Activated T-helper 2 cell treated with anti-CD3 and anti-CD28 coated beads, Interferon-gamma antibody, Interleukin-2, Interleukin-4, amounts not matched to agents 10 μg/mL and 5 μg/mL and 100 μg/mL, durations not matched to agents 14 hours and 24 hours and 36 hours (primary cell): ENCODE results near the gene SLC37A1. TPM values are rescaled to one million over a fixed set of nuclear protein-coding genes. Genes with fewer than 3 reads are reported as not detected.
A peak's percentile ranks its signal among the peaks of the same experiment; 100 is the strongest.

Experiments
- DNase-seq: peaks from one replicate; pipeline ENCODE4 v3.0.0; 2021; ENCODE audit warnings: low spot score
- H3K27ac Mint-ChIP-seq: one replicate; pipeline ENCODE4 v1.8.0; 2021; ENCODE audit warnings: mixed read lengths
- H3K27me3 Mint-ChIP-seq: one replicate; pipeline ENCODE4 v1.8.0; 2021; ENCODE audit warnings: low read depth, mixed read lengths
- H3K36me3 Mint-ChIP-seq: one replicate; pipeline ENCODE4 v1.8.0; 2021; ENCODE audit warnings: low read depth, mixed read lengths
- H3K4me1 Mint-ChIP-seq: one replicate; pipeline ENCODE4 v1.8.0; 2021; ENCODE audit warnings: low read depth, mixed read lengths
- H3K4me3 Mint-ChIP-seq: one replicate; pipeline ENCODE4 v1.8.0; 2021; ENCODE audit warnings: low read depth, mild to moderate bottlenecking, moderate library complexity, mixed read lengths
- H3K9me3 Mint-ChIP-seq: one replicate; pipeline ENCODE4 v1.8.0; 2021; ENCODE audit warnings: mixed read lengths
- intact Hi-C: fragments of 100-400 bp; cut with micrococcal nuclease; formaldehyde crosslinking; loops from one replicate; pipeline ENCODE4 v1.15.1; 2023
- total RNA-seq: library from RNA; stranded (reverse); gene quantifications from 2 replicates; pipeline ENCODE4 v1.2.3, GENCODE V29; 2022

The SLC37A1 gene
- total RNA-seq, 1 donor from 2014 or later, result 22.3 TPM

DNA sequence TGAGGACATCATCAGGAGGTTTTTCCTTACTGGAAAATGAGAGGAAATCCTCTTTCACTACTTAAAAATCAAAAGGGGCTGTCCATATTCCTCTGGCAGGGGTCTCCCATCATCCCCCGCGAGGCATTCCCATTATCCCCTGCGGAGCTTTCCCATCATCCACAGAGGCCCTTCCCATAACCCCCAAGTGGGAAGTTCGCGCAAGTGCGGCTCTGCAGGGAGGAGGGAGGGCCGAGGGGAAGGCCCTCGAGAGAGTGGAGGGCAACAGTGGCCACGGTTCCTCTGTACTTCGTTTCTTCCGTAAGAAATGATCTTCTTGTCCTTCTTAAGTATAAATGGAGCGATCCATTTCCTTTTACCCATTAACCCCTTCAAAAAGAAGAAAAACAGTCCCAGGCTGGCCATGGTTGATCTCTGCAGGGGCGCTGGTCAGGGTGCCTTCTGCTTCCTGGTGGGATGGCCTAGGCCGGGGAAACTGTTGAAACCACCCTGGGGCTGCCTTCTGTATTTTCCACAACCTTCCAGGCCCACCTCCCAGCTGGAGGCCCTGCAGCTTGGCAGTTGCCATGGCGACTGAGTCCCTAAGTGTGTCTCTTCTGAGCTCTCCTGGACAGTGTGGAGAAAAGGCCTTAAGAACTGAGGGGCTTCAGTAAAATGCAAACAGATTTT, 14.1 kb upstream of the SLC37A1 start:
- DNase-seq, result no peak
- intact Hi-C loops, result no loop called here
- no peak overlapping the region for H3K27ac Mint-ChIP-seq
- peaks cover 18% of the 10 kb centered on the region for H3K4me1 Mint-ChIP-seq
- no peaks in the 10 kb centered on the region for H3K36me3 Mint-ChIP-seq
- H3K9me3 Mint-ChIP-seq, result no peaks in the 10 kb centered on the region
- H3K4me3 Mint-ChIP-seq, result no peak overlapping the region
- peaks cover 23% of the 10 kb centered on the region for H3K27me3 Mint-ChIP-seq

DNA sequence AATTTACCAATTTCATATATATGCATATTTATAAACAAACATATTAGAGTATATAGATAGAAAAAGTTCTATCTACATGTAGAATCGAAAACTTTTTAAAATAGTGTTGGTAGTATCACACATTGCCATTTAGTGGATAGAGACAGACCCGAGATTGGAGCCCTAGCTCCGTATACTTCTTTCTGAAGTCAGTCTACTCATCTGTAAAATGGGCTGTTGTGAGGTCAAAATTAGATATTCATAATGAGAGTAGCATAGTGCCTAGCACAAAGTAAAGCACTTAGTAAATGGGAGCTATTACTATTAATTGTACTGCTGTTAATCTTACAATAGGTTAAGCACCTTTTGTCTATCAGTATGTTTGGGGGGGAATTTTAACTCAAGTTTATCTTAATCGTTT, 13.4 kb upstream of the SLC37A1 start:
- Mint-ChIP-seq H3K4me3 (no peak overlapping the region), H3K27me3 (peaks cover 26% of the 10 kb centered on the region), H3K9me3 (no peaks in the 10 kb centered on the region), H3K36me3 (no peaks in the 10 kb centered on the region), H3K4me1 (peaks cover 18% of the 10 kb centered on the region), H3K27ac (no peak overlapping the region)
- DNase-seq, result no peak
- intact Hi-C loops, result no loop called here

DNA sequence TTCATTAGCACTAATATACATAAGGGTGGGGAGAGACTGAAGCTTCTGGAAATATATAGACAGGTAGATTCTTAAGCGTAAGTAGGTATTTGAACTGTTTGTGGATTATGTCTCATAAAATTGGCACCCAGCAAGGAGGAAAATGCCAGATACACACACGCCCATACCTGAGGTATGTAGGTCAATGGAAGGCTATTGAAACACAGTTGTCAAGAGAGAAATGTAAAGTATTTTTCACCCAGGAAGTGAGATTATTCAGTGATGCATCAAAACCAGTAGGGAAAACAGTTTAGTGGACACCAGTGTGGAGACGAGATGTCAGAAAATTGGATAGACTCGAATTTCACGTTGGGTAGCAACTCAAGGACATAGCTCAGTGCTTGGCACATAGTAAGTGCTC, 12.9 kb upstream of the SLC37A1 start:
- Mint-ChIP-seq H3K27me3 (peaks cover 30% of the 10 kb centered on the region), H3K9me3 (no peaks in the 10 kb centered on the region), H3K27ac (no peak overlapping the region), H3K4me1 (peaks cover 14% of the 10 kb centered on the region), H3K4me3 (no peak overlapping the region), H3K36me3 (no peaks in the 10 kb centered on the region)
- intact Hi-C loops, result no loop called here
- DNase-seq, result no peak

DNA sequence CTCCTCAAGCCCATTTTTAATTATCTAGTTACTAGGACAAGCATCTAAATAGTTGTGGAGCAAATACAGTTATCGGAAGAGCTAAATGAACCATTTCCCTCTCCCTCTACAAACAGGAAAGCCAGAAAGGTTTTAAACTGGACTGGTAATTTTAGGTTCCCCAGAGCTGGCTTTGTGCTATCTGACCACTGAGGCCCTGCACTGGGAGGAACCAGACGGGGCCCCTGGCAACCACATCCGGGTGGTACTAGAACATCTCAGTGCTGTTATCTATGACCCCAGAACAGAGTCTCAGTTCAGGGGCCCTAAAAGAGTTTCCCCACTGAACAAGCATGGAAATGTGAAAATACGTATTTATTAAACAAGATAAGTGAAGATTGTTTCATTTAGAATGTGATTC, 9.9 kb upstream of the SLC37A1 start:
- Mint-ChIP-seq H3K27ac (no peak overlapping the region), H3K27me3 (peaks cover 37% of the 10 kb centered on the region), H3K9me3 (no peaks in the 10 kb centered on the region), H3K4me1 (peaks cover 5% of the 10 kb centered on the region), H3K4me3 (no peak overlapping the region), H3K36me3 (no peaks in the 10 kb centered on the region)
- DNase-seq, result no peak
- intact Hi-C loops, result no loop called here

DNA sequence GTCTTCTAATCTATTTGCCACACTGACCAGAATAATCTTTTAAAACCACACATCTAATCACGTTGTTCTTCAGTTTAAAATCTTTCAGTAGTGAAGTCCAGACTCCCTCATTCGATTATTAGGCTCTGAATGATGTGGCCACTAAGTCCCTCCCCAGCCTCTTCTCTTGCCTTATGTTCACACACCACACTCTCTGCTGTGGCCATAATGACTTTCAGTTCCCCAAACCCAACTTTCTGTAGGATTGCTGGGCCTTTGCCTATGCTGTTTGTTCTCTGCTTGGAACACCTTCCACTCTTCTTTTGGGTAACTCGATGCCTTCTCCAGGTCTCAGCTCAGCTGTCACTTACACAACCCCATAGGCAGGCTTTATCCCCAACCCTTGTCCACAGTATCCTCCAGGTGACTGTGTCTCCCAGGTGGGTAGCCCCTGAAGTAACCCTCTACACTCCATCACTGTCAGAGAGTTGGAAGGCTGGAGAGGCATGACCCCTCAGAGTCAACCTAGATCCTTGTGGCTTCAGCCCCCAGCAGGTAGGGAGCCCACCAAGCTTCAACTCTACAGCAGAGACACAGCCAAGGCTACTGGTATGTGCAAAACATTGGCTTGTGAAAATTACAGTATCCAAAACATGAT, 8.4 kb upstream of the SLC37A1 start:
- Mint-ChIP-seq H3K9me3 (no peaks in the 10 kb centered on the region), H3K4me1 (peaks cover 5% of the 10 kb centered on the region), H3K4me3 (no peak overlapping the region), H3K27me3 (peaks cover 45% of the 10 kb centered on the region), H3K36me3 (no peaks in the 10 kb centered on the region), H3K27ac (no peak overlapping the region)
- intact Hi-C loops, result no loop called here
- no peak for DNase-seq

DNA sequence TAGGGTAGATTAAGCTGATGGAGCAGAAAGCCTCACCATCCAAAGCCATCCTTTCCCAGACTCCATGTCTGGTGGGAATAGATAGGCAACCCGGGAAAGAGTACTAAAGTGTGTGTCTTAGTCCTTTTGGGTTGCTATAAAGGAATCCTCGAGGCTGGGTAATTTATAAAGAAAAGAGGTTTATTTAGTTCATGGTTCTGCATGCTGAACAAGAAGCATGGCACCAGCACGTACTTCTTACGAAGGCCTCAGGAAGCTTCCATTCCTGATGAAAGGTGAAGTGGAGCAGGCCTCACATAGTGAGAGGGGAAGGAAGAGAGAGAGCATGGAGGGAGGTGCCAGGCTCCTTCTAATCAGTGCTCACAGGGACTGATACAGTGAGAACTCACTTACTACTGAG, 6.2 kb upstream of the SLC37A1 start:
- Mint-ChIP-seq H3K9me3 (no peaks in the 10 kb centered on the region), H3K4me3 (no peak overlapping the region), H3K4me1 (peaks cover 5% of the 10 kb centered on the region), H3K27me3 (peaks cover 41% of the 10 kb centered on the region), H3K36me3 (no peaks in the 10 kb centered on the region), H3K27ac (no peak overlapping the region)
- DNase-seq, result no peak
- intact Hi-C loops, result no loop called here

DNA sequence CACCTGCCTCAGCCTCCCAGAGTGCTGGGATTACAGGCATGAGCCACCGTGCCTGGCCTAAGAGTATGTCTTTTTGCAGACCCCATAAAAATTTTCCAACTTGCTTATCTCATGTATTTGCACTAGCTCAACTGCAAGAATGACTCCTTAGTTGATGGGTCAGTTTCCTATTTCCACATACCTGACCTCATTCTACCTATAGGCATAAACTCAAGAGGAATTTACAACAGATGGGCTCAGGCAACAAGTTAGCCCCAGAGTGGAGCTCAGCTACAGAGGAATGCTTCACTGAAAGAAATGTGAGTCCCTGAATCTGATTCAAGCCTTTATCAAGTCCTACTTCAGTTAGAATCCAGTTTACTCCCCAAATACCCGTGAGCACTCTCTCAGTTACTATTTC, 5.3 kb upstream of the SLC37A1 start:
- Mint-ChIP-seq H3K27me3 (peaks cover 41% of the 10 kb centered on the region), H3K4me1 (peaks cover 5% of the 10 kb centered on the region), H3K27ac (no peak overlapping the region), H3K36me3 (no peaks in the 10 kb centered on the region), H3K4me3 (no peak overlapping the region), H3K9me3 (no peaks in the 10 kb centered on the region)
- intact Hi-C loops, result no loop called here
- no peak for DNase-seq

DNA sequence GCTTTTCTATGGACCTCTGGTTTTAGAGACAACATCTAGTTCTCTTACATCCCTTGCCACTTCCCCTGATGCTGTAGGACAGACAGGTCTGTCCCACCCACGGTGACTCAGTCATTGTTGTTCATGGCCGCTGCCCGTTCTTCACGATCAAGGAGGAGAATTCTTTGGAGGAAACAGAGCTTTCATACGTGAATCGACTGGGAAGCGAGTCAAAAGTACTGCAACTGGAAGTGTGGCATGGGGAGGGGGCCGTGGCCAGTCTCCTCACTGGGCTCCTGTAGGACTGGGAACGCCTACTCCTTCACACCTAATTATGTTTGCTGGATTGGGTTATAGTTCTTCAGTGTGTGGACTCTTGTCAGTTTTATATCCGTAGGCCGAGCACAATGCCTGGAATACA, 4.4 kb upstream of the SLC37A1 start:
- Mint-ChIP-seq H3K9me3 (no peaks in the 10 kb centered on the region), H3K4me1 (peaks cover 2% of the 10 kb centered on the region), H3K27ac (no peak overlapping the region), H3K4me3 (no peak overlapping the region), H3K27me3 (peaks cover 41% of the 10 kb centered on the region), H3K36me3 (no peaks in the 10 kb centered on the region)
- intact Hi-C loops, result no loop called here
- no peak for DNase-seq

DNA sequence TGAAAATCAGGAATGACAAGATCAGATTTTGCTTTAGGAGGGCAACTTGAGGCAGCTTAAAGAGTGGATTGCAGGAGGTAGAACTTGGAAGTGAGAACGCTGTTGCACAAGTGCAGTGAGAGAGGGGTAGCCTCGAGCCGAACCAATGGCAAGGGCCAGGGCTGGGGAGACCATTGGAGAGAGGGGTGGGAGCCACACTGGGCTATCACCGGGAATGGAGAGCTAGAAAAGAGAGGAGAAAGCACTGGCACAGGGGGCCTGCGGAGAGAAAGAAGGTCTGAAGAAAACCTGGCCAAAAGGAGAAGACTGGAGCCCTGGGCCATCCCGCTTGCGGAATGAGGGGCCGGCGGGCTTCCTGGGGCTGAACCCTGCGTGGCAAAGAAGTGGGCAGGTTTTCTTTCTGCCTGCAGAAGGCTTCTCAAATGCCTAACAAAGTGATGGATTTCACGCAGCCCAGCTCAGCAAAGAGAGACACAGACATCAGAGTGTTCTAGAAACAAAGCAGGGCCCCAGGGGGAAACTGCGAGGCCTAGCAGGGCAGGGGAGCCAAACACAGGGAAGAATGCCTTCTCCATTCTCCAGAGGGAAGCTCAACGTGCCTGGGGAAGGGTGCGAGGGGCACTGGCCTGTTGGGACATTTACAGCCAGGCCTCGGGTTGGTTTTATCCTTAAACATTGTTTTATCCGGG, 1.2 kb upstream of the SLC37A1 start:
- peaks cover 14% of the 10 kb centered on the region for H3K36me3 Mint-ChIP-seq
- DNase-seq, result no peak
- peaks cover 21% of the 10 kb centered on the region for H3K27me3 Mint-ChIP-seq
- peak overlapping the region; percentile 37 for H3K27ac Mint-ChIP-seq
- intact Hi-C loops, result no loop called here
- H3K4me1 Mint-ChIP-seq, result peaks cover 14% of the 10 kb centered on the region
- no peaks in the 10 kb centered on the region for H3K9me3 Mint-ChIP-seq
- H3K4me3 Mint-ChIP-seq, result peak overlapping the region; percentile 77

DNA sequence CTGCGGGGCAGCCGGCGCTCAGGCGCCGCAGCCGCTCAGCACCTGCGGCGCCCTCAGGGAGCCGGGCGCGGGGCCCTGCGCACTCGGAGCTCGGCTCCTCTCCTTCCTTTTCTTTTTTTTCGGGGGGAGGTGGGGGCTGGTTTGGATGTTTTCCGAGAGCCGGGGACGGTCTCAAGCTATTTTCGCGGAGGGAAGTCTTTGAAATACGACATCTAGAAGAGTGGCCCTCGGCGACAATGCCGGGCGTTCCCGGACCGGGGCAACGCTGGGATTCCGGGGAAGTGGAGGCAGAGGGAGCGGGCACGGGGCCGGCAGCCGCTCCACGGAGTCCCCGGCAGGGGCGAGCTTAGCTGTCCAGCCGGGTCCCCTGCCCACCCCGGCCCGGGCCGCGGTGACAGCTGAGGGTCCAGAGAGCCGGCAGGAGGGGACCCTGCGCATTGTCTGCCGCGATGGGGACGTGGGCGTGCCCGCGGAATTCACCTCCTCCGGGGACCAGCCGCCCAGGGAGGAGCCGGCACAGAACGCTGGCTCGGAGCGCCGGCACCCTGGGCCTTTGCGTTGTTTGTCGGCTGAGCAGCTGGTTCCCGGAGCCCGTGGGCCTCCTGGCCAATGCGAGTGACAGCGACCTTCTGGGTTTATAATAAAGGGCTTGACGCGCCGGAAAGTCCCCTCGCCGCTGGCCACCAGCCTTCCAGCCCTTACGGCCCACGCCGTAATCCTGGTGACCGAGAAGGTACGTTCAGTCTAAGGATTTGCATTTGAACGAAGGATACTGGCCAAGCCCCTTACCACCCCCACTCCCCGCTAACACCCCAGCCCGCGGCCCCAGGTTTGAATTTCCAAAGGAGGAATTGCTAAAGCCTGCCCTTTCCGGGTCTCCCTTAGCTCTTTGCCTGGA, 582 bp downstream of the SLC37A1 start:
- DNase-seq, result peak; percentile 43
- intact Hi-C loops, result loop anchor here (2.0 kb wide), 1 partner anchor 15 kb away; no protein-coding TSS in a partner anchor
- no peaks in the 10 kb centered on the region for H3K9me3 Mint-ChIP-seq
- H3K4me3 Mint-ChIP-seq, result peak overlapping the region; percentile 78
- H3K36me3 Mint-ChIP-seq, result peaks cover 30% of the 10 kb centered on the region
- H3K27me3 Mint-ChIP-seq, result peaks cover 16% of the 10 kb centered on the region
- H3K27ac Mint-ChIP-seq, result peak overlapping the region; percentile 49
- peaks cover 13% of the 10 kb centered on the region for H3K4me1 Mint-ChIP-seq

DNA sequence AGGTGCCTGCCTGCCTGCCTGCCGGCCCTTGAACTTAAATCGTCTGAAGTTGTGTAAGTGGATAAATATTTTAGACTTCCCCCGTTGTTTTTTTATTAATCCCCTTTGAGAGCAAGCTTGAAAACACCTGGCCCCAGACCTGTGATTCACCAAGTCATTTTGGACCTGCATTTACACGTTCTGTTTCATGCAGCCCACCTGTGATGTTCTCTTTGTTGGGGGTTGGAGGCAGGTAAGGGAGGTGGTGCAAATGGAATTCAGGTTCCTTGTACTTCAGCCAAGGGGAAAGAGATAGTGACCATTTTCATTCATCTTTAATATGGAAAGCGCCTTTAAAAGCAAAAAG, 1.2 kb downstream of the SLC37A1 start:
- intact Hi-C loops, result loop anchor here (2.0 kb wide), 1 partner anchor 14 kb away; no protein-coding TSS in a partner anchor
- Mint-ChIP-seq H3K9me3 (no peaks in the 10 kb centered on the region), H3K36me3 (peaks cover 36% of the 10 kb centered on the region), H3K4me1 (peaks cover 15% of the 10 kb centered on the region), H3K27ac (peak overlapping the region; percentile 20), H3K27me3 (peaks cover 12% of the 10 kb centered on the region), H3K4me3 (peak overlapping the region; percentile 78)
- no peak for DNase-seq

DNA sequence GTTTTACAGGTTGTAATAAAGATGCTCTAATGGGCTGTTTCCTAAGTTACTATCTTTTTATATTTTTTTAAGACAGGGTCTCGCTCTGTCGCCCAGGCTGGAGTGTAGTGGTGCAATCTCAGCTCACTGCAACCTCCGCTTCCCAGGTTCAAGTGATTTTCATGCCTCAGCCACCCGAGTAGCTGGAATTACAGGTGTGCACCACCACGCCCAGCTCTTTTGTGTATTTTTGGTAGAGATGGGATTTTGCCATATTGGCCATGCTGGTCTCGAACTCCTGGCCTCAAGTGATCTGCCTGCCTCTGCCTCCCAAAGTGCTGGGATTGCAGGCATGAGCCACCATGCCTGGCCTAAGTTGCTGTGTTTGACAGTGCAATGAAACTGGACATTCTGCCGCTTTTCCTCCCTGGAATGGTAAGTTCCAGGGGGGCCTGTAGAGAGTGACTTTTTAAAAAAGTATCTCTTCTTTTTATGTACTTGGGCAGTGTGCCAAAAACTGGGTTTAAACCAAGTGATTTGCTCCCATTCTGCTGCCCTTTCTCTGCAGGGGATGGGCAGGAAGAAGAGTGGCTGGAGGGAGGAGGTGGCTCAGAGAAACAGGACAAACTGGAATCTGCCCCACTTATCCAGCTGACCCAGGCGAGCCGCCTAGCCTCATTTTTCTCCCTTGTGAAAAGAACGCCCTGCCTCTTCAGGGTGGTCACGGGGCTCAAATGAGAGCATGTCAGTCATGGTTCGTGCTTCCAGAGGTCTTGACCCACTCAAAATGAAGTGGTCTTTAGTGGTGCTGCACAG, 2.3 kb downstream of the SLC37A1 start:
- Mint-ChIP-seq H3K36me3 (peaks cover 46% of the 10 kb centered on the region), H3K9me3 (no peaks in the 10 kb centered on the region), H3K4me3 (peak overlapping the region; percentile 78), H3K27ac (no peak overlapping the region), H3K4me1 (peaks cover 17% of the 10 kb centered on the region), H3K27me3 (peaks cover 8% of the 10 kb centered on the region)
- intact Hi-C loops, result loop anchor here (2.0 kb wide), 1 partner anchor 13 kb away; no protein-coding TSS in a partner anchor
- no peak for DNase-seq
